Stimulated activated CD4-positive, alpha-beta T cell treated with anti-CD3 and anti-CD28 coated beads, Interleukin-4, amount 100 ng/mL, for 48 hours (primary cell): ENCODE measurements around the gene IL3.
"Not testable (repeated sequence)": the region's sequence is repeated elsewhere in the genome, so short reads cannot be mapped to it uniquely, and the experiment has no call there.

Experiments used
- DNase-seq, 2 donors: peaks; one replicate each; pipeline ENCODE4 v3.0.0-alpha.2; 2020; ENCODE audit warnings: low read depth in 2 of 2

The IL3 gene

GRCh38 chr5:132094393-132095076, 34.1 kb downstream of the IL3 start:
- no peak for DNase-seq

GRCh38 chr5:132095077-132095410, 34.6 kb downstream of the IL3 start:
- no peak for DNase-seq

GRCh38 chr5:132095424-132095972, 35.0 kb downstream of the IL3 start:
- no peak for DNase-seq

- no peak for DNase-seq
Measured at GRCh38 chr5:132096904-132097303, 36.4 kb downstream of the IL3 start.

GRCh38 chr5:132098151-132098594, 37.7 kb downstream of the IL3 start:
- DNase-seq: no peak

GRCh38 chr5:132098621-132099020, 38.2 kb downstream of the IL3 start:
- no peak for DNase-seq

GRCh38 chr5:132099076-132099748, 38.8 kb downstream of the IL3 start:
- DNase-seq: peak; percentile 45 to 74

- DNase-seq: no peak
Measured at GRCh38 chr5:132099905-132100304, 39.5 kb downstream of the IL3 start.

GRCh38 chr5:132100672-132101261, 40.3 kb downstream of the IL3 start:
- no peak for DNase-seq

- DNase-seq: no peak
Measured at GRCh38 chr5:132101385-132101880, 41.0 kb downstream of the IL3 start.

GRCh38 chr5:132102101-132102701, 41.7 kb downstream of the IL3 start:
- DNase-seq: no peak

- DNase-seq: no peak
Measured at GRCh38 chr5:132102944-132103331, 42.5 kb downstream of the IL3 start.

GRCh38 chr5:132103332-132103951, 43.0 kb downstream of the IL3 start:
- peak; percentile 49 to 65 for DNase-seq

GRCh38 chr5:132103969-132104391, 43.5 kb downstream of the IL3 start:
- DNase-seq: no peak

- DNase-seq: no peak
Measured at GRCh38 chr5:132104556-132104955, 44.1 kb downstream of the IL3 start.

- DNase-seq: no peak
Measured at GRCh38 chr5:132105688-132106087, 45.2 kb downstream of the IL3 start.

- not testable (repeated sequence) for DNase-seq
Measured at GRCh38 chr5:132108495-132108894, 48.0 kb downstream of the IL3 start.

- not testable (repeated sequence) for DNase-seq
Measured at GRCh38 chr5:132108957-132109356, 48.5 kb downstream of the IL3 start.

GRCh38 chr5:132109494-132110053, 49.1 kb downstream of the IL3 start:
- DNase-seq: no peak

GRCh38 chr5:132110195-132110594, 49.7 kb downstream of the IL3 start:
- no peak for DNase-seq

- DNase-seq: peak in 1 of 2 donors; percentile 22
Measured at GRCh38 chr5:132110930-132111329, 50.5 kb downstream of the IL3 start.
